RPMI7951 (cell line): ENCODE data around the gene BHLHE23. TPM values are rescaled to one million over a fixed set of nuclear protein-coding genes. Genes with fewer than 3 reads are reported as not detected.

Experiments used
- DNase-seq: peaks from one replicate; pipeline ENCODE4 v3.0.0-alpha.2; 2012; ENCODE audit warnings: low read depth
- total RNA-seq: library from RNA; depleted of rRNA; stranded (reverse); fragments of >200 nt; shearing (Covaris generic); gene quantifications from 2 replicates; pipeline ENCODE4 v1.2.3, GENCODE V29; 2014

The BHLHE23 gene
- total RNA-seq, 1 experiment from 2014 or later: not detected

GRCh38 chr20:62975251-62975760, 31.5 kb downstream of the BHLHE23 start:
- DNase-seq: no peak

- no peak for DNase-seq
Measured at GRCh38 chr20:62972845-62973745, 33.7 kb downstream of the BHLHE23 start.

GRCh38 chr20:62971950-62972844, 34.6 kb downstream of the BHLHE23 start:
- DNase-seq: peak; percentile 75

GRCh38 chr20:62971211-62971949, 35.4 kb downstream of the BHLHE23 start:
- DNase-seq: no peak

GRCh38 chr20:62970307-62971210, 36.2 kb downstream of the BHLHE23 start:
- DNase-seq: peak; percentile 13

- no peak for DNase-seq
Measured at GRCh38 chr20:62969939-62970306, 36.8 kb downstream of the BHLHE23 start.

- DNase-seq: no peak
Measured at GRCh38 chr20:62969179-62969760, 37.5 kb downstream of the BHLHE23 start.

- no peak for DNase-seq
Measured at GRCh38 chr20:62968378-62969178, 38.2 kb downstream of the BHLHE23 start.

- DNase-seq: no peak
Measured at GRCh38 chr20:62967628-62968351, 39.0 kb downstream of the BHLHE23 start.

GRCh38 chr20:62967149-62967501, 39.6 kb downstream of the BHLHE23 start:
- DNase-seq: no peak

GRCh38 chr20:62966212-62967148, 40.3 kb downstream of the BHLHE23 start:
- no peak for DNase-seq

GRCh38 chr20:62965363-62965771, 41.4 kb downstream of the BHLHE23 start:
- no peak for DNase-seq

GRCh38 chr20:62964700-62965099, 42.1 kb downstream of the BHLHE23 start:
- DNase-seq: no peak

GRCh38 chr20:62963614-62964397, 43.0 kb downstream of the BHLHE23 start:
- no peak for DNase-seq

- no peak for DNase-seq
Measured at GRCh38 chr20:62962891-62963613, 43.7 kb downstream of the BHLHE23 start.

GRCh38 chr20:62962221-62962879, 44.4 kb downstream of the BHLHE23 start:
- DNase-seq: no peak
